ENCODE measurements around the gene GPR33.

DNA sequence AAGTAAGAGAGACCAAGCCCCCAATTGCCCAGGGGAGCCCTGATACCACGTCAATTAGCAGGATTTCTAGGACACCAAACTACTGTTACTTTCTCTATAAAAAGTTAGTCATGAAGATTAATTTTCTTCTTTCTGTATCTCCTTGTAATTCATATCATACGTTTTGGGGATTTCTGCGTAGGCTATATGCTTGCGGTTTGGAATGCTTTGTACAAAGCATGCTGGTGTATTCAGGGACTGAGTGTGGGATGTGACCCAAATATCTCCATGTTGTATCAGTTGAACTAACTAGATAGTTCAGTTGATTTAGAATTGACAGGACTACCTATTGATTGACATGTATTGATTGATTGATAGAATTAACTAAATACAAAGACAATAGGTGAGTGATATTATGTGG lies 7.7 kb downstream of the GPR33 start:
- TF ChIP-seq, protein P1, sequence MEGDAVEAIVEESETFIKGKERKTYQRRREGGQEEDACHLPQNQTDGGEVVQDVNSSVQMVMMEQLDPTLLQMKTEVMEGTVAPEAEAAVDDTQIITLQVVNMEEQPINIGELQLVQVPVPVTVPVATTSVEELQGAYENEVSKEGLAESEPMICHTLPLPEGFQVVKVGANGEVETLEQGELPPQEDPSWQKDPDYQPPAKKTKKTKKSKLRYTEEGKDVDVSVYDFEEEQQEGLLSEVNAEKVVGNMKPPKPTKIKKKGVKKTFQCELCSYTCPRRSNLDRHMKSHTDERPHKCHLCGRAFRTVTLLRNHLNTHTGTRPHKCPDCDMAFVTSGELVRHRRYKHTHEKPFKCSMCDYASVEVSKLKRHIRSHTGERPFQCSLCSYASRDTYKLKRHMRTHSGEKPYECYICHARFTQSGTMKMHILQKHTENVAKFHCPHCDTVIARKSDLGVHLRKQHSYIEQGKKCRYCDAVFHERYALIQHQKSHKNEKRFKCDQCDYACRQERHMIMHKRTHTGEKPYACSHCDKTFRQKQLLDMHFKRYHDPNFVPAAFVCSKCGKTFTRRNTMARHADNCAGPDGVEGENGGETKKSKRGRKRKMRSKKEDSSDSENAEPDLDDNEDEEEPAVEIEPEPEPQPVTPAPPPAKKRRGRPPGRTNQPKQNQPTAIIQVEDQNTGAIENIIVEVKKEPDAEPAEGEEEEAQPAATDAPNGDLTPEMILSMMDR (IDR thresholded peaks at IDR 0.05), result no peak
- TF ChIP-seq POLR2A (IDR thresholded peaks at IDR 0.05) (no peak), POLR2AphosphoS5 (IDR thresholded peaks at IDR 0.05) (no peak)

All from breast epithelium (tissue), 3 donors.